Measurements from ENCODE around the gene ZFP36. TPM values are rescaled to one million over a fixed set of nuclear protein-coding genes. Genes with fewer than 3 reads are reported as not detected.
A peak's percentile ranks its signal among the peaks of the same experiment; 100 is the strongest.

Gene ZFP36
- total RNA-seq, 2 donors from 2014 or later: 16.1 to 23.4 TPM

- peak overlapping the region; percentile 90 for H3K9ac ChIP-seq (ENCODE audit: extremely low read depth, low read length, poor library complexity, severe bottlenecking)
- H3K9me3 ChIP-seq (ENCODE audit: control insufficient read depth, low read length): no peaks in the 10 kb centered on the region
- 80 to 85% methylated on average over 7 to 13 of the region's 13 CpGs for WGBS, 2 experiments (ENCODE audit: insufficient coverage in 1 of 2, insufficient read length in 1 of 2)
- H3K36me3 ChIP-seq (ENCODE audit: control insufficient read depth, insufficient read depth, low read length): peaks cover 59% of the 10 kb centered on the region
- peaks cover 14% of the 10 kb centered on the region for H3K4me1 Mint-ChIP-seq
- H3K4me3 Mint-ChIP-seq: peak overlapping the region; percentile 90
- peaks cover 54% of the 10 kb centered on the region for H3K36me3 Mint-ChIP-seq (ENCODE audit: low read depth)
- DNase-seq: no peak
- no peak overlapping the region for H3K27ac ChIP-seq (ENCODE audit: low read depth, low read length)
- no peaks in the 10 kb centered on the region for H3K9me3 Mint-ChIP-seq
- no peaks in the 10 kb centered on the region for H3K27me3 ChIP-seq (ENCODE audit: control insufficient read depth, insufficient read depth, low read length, poor library complexity, severe bottlenecking)
- H3K4me3 ChIP-seq (ENCODE audit: low read length): peak overlapping the region; percentile 93
- H3K27me3 Mint-ChIP-seq (ENCODE audit: insufficient read depth): no peaks in the 10 kb centered on the region
- peak overlapping the region; percentile 99 for H3K27ac Mint-ChIP-seq
- peaks cover 7% of the 10 kb centered on the region for H3K4me1 ChIP-seq (ENCODE audit: control insufficient read depth, insufficient read depth, low read length)
- TF ChIP-seq CTCF (conservative IDR thresholded peaks at IDR 0.05): no peak
Observed at GRCh38 chr19:39389631-39390414, 16.8 kb upstream of the ZFP36 start.

GRCh38 chr19:39390451-39390750 lies 16.2 kb upstream of the ZFP36 start:
- no peak for DNase-seq
- Histone ChIP-seq H3K9me3 (ENCODE audit: control insufficient read depth, low read length) (no peaks in the 10 kb centered on the region), H3K27me3 (ENCODE audit: control insufficient read depth, insufficient read depth, low read length, poor library complexity, severe bottlenecking) (no peaks in the 10 kb centered on the region), H3K9ac (ENCODE audit: extremely low read depth, low read length, poor library complexity, severe bottlenecking) (peak overlapping the region; percentile 90), H3K27ac (ENCODE audit: low read depth, low read length) (peak overlapping the region; percentile 96), H3K36me3 (ENCODE audit: control insufficient read depth, insufficient read depth, low read length) (peaks cover 60% of the 10 kb centered on the region), H3K4me3 (ENCODE audit: low read length) (peak overlapping the region; percentile 93), H3K4me1 (ENCODE audit: control insufficient read depth, insufficient read depth, low read length) (peaks cover 7% of the 10 kb centered on the region)
- H3K36me3 Mint-ChIP-seq (ENCODE audit: low read depth): peaks cover 54% of the 10 kb centered on the region
- peaks cover 12% of the 10 kb centered on the region for H3K4me1 Mint-ChIP-seq
- TF ChIP-seq CTCF (conservative IDR thresholded peaks at IDR 0.05): no peak
- H3K27ac Mint-ChIP-seq: peak overlapping the region; percentile 99
- no peaks in the 10 kb centered on the region for H3K9me3 Mint-ChIP-seq
- WGBS, 2 experiments (ENCODE audit: insufficient coverage in 1 of 2, insufficient read length in 1 of 2): 0 to 4% methylated on average over 5 to 10 of the region's 10 CpGs
- peak overlapping the region; percentile 90 for H3K4me3 Mint-ChIP-seq
- H3K27me3 Mint-ChIP-seq (ENCODE audit: insufficient read depth): no peaks in the 10 kb centered on the region

- H3K27me3 Mint-ChIP-seq (ENCODE audit: insufficient read depth): no peaks in the 10 kb centered on the region
- peak; percentile 31 for TF ChIP-seq CTCF (conservative IDR thresholded peaks at IDR 0.05)
- no peaks in the 10 kb centered on the region for H3K27me3 ChIP-seq (ENCODE audit: control insufficient read depth, insufficient read depth, low read length, poor library complexity, severe bottlenecking)
- peak within 1 kb of the TSS; percentile 96 for H3K27ac ChIP-seq (ENCODE audit: low read depth, low read length)
- peak within 1 kb of the TSS; percentile 90 for H3K9ac ChIP-seq (ENCODE audit: extremely low read depth, low read length, poor library complexity, severe bottlenecking)
- no peaks in the 10 kb centered on the region for H3K9me3 ChIP-seq (ENCODE audit: control insufficient read depth, low read length)
- DNase-seq: peak; percentile 99
- no peaks in the 10 kb centered on the region for H3K9me3 Mint-ChIP-seq
- H3K36me3 ChIP-seq (ENCODE audit: control insufficient read depth, insufficient read depth, low read length): peaks cover 58% of the 10 kb centered on the region
- peaks cover 53% of the 10 kb centered on the region for H3K36me3 Mint-ChIP-seq (ENCODE audit: low read depth)
- peak within 1 kb of the TSS; percentile 99 for H3K27ac Mint-ChIP-seq
- WGBS, 2 experiments (ENCODE audit: insufficient coverage in 1 of 2, insufficient read length in 1 of 2): 0% methylated on average over 28 to 60 of the region's 60 CpGs
- peaks cover 7% of the 10 kb centered on the region for H3K4me1 ChIP-seq (ENCODE audit: control insufficient read depth, insufficient read depth, low read length)
- peak within 1 kb of the TSS; percentile 90 for H3K4me3 Mint-ChIP-seq
- H3K4me1 Mint-ChIP-seq: peaks cover 10% of the 10 kb centered on the region
- peak within 1 kb of the TSS; percentile 93 for H3K4me3 ChIP-seq (ENCODE audit: low read length)
Observed at GRCh38 chr19:39390751-39391437, 15.8 kb upstream of the ZFP36 start, which contains the start of the genes MED29 and PAF1. Gene MED29 (plus strand): TSS chr19:39391378. CDS start chr19:39391423, 45 bp downstream. Gene PAF1 (minus strand): TSS chr19:39391106. CDS start chr19:39390864, 242 bp downstream.

Measured in endodermal cell (in vitro differentiated cells).